ENCODE measurements around the gene CBX3. TPM values are rescaled to one million over a fixed set of nuclear protein-coding genes. Genes with fewer than 3 reads are reported as not detected.

The CBX3 gene
- polyA plus RNA-seq, 1 experiment, result 174 TPM

DNA sequence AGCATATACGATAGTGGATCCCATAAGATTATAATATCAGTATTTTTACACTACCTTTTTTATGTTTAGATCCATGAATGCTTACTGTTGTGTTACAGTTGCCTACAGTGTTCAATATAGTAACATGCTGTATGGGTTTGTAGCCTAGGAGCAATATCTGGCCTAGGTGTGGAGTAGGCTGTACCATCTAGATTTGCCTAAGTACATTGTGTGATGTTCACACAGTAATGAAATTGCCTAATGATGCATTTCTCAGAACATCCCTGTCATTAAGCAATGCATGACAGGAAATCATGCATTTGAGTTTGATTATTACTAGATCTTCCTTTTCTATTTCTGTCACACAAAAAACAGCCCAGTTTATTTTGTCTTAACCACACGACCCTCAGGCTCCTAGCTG, 14.5 kb downstream of the CBX3 start:
- Histone ChIP-seq H3K9me3 (ENCODE audit: control insufficient read depth, insufficient read depth, low read length) (no peaks in the 10 kb centered on the region), H3K27me3 (ENCODE audit: control insufficient read depth, insufficient read depth, low read length) (no peaks in the 10 kb centered on the region), H3K4me3 (ENCODE audit: low read depth, low read length) (no peak overlapping the region), H3K27ac (ENCODE audit: low read depth, low read length) (no peak overlapping the region)
- CTCF ChIA-PET, result interaction anchor here (0.6 kb wide), 1 partner anchor 879 kb away, joined by 3 read pairs; no protein-coding TSS in a partner anchor
- DNase-seq (ENCODE audit: low read depth, low spot score), result no peak
- TF ChIP-seq, protein P1, sequence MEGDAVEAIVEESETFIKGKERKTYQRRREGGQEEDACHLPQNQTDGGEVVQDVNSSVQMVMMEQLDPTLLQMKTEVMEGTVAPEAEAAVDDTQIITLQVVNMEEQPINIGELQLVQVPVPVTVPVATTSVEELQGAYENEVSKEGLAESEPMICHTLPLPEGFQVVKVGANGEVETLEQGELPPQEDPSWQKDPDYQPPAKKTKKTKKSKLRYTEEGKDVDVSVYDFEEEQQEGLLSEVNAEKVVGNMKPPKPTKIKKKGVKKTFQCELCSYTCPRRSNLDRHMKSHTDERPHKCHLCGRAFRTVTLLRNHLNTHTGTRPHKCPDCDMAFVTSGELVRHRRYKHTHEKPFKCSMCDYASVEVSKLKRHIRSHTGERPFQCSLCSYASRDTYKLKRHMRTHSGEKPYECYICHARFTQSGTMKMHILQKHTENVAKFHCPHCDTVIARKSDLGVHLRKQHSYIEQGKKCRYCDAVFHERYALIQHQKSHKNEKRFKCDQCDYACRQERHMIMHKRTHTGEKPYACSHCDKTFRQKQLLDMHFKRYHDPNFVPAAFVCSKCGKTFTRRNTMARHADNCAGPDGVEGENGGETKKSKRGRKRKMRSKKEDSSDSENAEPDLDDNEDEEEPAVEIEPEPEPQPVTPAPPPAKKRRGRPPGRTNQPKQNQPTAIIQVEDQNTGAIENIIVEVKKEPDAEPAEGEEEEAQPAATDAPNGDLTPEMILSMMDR (IDR thresholded peaks at IDR 0.05; ENCODE audit: low read depth, low read length), result no peak
- POLR2A ChIA-PET, result no interaction called here

DNA sequence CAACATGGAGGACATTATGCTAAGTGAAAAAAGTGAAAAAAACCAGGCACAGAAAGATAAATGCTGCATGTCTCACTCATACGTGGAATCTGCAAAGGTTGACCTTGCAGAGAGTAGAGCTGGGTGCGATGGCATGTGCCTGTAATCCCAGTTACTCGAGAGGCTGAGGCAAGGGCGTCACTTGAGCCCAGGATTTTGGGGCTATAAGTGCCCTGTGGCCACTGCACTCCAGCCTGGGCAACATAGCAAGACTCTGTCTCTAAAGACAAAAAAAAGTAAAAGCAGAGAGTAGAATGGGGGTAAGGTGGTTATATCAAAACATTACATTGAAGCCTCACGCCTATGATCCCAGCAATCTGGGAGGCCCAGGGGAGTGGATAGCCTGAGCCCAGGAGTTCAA, 22.8 kb downstream of the CBX3 start:
- CTCF ChIA-PET, result no interaction called here
- POLR2A ChIA-PET, result no interaction called here
- no peak overlapping the region for H3K27ac ChIP-seq (ENCODE audit: low read depth, low read length)
- H3K4me3 ChIP-seq (ENCODE audit: low read depth, low read length), result no peak overlapping the region
- peaks cover 2% of the 10 kb centered on the region for H3K27me3 ChIP-seq (ENCODE audit: control insufficient read depth, insufficient read depth, low read length)
- TF ChIP-seq, protein P1 (IDR thresholded peaks at IDR 0.05; ENCODE audit: low read depth, low read length), result no peak
- DNase-seq (ENCODE audit: low read depth, low spot score), result no peak
- H3K9me3 ChIP-seq (ENCODE audit: control insufficient read depth, insufficient read depth, low read length), result no peaks in the 10 kb centered on the region

DNA sequence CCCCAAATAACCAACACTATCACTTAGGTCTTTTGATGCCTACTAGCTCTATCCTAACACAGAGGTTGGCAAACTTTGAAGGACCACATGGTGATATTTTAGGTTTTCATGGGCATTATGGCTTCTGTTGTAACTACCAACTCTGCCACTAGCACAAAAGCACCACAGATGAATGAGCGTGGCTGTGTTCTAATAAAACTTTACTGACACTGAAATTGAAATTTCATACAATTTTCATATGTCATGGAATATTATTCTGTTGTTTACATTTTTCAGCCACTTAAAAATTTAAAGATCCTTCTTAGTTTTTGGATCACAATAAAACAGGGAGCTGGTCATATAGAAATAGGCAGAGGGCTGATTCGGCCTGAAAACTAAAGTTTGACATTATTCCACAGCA, 26.4 kb downstream of the CBX3 start:
- no peak overlapping the region for H3K27ac ChIP-seq (ENCODE audit: low read depth, low read length)
- H3K27me3 ChIP-seq (ENCODE audit: control insufficient read depth, insufficient read depth, low read length), result peaks cover 2% of the 10 kb centered on the region
- H3K9me3 ChIP-seq (ENCODE audit: control insufficient read depth, insufficient read depth, low read length), result no peaks in the 10 kb centered on the region
- ChIA-PET CTCF (no interaction called here), POLR2A (no interaction called here)
- H3K4me3 ChIP-seq (ENCODE audit: low read depth, low read length), result no peak overlapping the region
- TF ChIP-seq, protein P1 (IDR thresholded peaks at IDR 0.05; ENCODE audit: low read depth, low read length), result no peak
- no peak for DNase-seq (ENCODE audit: low read depth, low spot score)

DNA sequence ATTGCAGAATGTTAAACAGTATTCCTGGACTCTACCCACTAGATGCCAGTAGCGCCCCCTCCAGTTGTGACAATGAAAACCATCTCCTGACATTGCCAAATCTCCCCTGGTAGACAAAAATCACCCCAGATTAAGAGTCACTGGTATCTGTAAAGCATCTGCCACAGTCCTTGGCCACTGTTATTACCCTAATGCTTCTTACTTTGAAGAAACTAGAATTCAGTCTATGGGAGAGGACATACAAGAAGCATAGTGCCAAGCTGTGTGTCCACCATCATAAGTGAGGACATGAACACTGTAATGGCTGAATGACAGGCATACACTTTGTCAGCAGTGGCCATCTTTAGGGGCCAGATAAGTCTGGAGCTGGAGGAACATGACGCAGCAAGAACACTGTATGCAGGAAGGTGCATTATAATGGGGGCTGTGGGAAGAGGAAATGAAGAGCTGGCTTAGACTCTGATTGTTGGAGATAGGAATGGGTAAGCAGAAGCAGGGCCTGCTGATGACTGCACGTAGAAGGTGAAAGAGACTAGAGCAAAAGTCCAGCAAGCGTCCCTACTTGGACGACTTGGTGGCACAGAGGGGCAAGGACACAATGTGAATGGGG, 32.5 kb downstream of the CBX3 start:
- Histone ChIP-seq H3K27me3 (ENCODE audit: control insufficient read depth, insufficient read depth, low read length) (no peaks in the 10 kb centered on the region), H3K9me3 (ENCODE audit: control insufficient read depth, insufficient read depth, low read length) (no peaks in the 10 kb centered on the region), H3K27ac (ENCODE audit: low read depth, low read length) (no peak overlapping the region), H3K4me3 (ENCODE audit: low read depth, low read length) (no peak overlapping the region)
- ChIA-PET CTCF (no interaction called here), POLR2A (no interaction called here)
- no peak for DNase-seq (ENCODE audit: low read depth, low spot score)
- TF ChIP-seq, protein P1 (IDR thresholded peaks at IDR 0.05; ENCODE audit: low read depth, low read length), result no peak

DNA sequence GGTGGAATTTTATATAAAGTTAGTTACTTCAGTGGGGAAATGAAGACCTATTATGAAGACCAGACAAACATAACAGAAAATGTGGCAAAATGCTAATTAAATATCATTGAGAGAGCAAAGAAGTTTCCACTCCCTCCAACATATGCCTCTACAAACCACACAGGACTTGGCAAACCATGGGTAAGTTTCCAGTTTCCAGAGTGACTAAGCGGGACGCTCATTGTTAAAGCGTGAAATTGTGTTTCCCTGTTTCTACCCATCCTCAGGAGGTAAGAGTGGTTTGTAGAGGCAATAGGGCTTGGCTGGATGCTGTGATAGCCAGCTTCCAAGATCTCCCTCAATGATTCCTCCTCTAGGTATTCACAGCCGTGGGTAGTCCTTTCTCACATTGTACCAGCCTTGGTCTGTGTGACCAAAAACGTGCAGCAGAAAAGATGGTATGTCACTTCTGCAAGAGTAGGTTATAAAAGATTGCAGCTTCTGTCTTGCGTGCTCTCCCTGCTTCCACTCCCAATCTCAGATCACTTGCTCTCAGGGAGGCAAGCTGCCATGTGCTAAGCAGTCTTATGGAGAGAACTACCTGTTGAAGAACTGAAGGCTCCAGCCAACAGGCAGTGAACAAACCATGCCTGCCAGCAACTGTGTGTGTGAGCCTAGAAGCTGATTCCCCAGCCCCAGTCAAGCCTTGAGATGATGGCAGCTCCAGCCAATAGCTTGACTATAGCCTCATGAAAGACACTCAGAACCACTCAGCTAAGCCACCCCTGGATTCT, 35.7 kb downstream of the CBX3 start:
- Histone ChIP-seq H3K4me3 (ENCODE audit: low read depth, low read length) (no peak overlapping the region), H3K27ac (ENCODE audit: low read depth, low read length) (no peak overlapping the region), H3K27me3 (ENCODE audit: control insufficient read depth, insufficient read depth, low read length) (no peaks in the 10 kb centered on the region), H3K9me3 (ENCODE audit: control insufficient read depth, insufficient read depth, low read length) (no peaks in the 10 kb centered on the region)
- POLR2A ChIA-PET, result interaction anchor here (0.6 kb wide), 1 partner anchor 18 kb away, joined by 3 read pairs; no protein-coding TSS in a partner anchor
- no peak for DNase-seq (ENCODE audit: low read depth, low spot score)
- TF ChIP-seq, protein P1 (IDR thresholded peaks at IDR 0.05; ENCODE audit: low read depth, low read length), result no peak
- CTCF ChIA-PET, result no interaction called here
